ENCODE measurements around the gene XBP1. TPM values are rescaled to one million over a fixed set of nuclear protein-coding genes. Genes with fewer than 3 reads are reported as not detected.

The XBP1 gene
- total and polyA plus RNA-seq, 2 of the 13 experiments (the other 11 are each of a cell fraction or from before 2014, with no cell fraction given) = 416 to 427 TPM

DNA sequence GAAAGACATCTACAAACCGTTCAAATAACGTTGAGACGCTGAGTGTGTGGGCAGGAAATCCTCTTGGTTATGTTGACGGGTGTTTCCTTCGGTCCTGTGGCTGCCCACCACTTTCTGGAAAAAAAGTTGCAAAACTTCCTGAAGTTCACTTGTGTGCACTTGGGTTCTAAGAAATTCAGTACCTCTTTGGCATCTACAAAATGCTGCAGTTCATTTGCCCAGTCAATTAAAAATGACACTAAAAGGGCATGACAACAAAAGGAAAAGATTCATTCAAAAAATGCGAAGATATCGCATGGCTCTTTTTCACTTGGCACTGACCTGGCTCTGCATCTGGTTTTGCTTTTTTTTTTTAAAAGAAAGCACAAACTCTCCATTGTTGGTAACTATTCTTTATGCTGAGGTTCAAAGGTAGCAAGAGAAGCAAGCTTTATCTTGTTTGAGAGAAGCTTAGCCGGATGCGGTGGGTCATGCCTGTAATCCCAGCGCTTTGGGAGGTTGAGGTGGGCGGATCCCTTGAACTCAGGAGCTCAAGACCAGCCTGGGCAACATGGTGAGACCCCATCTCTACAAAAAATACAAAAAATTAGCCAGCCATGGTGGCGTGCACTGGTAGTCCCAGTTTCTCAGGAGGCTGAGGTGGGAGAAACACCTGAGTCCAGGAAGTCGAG lies 10.6 kb upstream of the XBP1 start (continued):
- TF ChIP-seq, protein P1, sequence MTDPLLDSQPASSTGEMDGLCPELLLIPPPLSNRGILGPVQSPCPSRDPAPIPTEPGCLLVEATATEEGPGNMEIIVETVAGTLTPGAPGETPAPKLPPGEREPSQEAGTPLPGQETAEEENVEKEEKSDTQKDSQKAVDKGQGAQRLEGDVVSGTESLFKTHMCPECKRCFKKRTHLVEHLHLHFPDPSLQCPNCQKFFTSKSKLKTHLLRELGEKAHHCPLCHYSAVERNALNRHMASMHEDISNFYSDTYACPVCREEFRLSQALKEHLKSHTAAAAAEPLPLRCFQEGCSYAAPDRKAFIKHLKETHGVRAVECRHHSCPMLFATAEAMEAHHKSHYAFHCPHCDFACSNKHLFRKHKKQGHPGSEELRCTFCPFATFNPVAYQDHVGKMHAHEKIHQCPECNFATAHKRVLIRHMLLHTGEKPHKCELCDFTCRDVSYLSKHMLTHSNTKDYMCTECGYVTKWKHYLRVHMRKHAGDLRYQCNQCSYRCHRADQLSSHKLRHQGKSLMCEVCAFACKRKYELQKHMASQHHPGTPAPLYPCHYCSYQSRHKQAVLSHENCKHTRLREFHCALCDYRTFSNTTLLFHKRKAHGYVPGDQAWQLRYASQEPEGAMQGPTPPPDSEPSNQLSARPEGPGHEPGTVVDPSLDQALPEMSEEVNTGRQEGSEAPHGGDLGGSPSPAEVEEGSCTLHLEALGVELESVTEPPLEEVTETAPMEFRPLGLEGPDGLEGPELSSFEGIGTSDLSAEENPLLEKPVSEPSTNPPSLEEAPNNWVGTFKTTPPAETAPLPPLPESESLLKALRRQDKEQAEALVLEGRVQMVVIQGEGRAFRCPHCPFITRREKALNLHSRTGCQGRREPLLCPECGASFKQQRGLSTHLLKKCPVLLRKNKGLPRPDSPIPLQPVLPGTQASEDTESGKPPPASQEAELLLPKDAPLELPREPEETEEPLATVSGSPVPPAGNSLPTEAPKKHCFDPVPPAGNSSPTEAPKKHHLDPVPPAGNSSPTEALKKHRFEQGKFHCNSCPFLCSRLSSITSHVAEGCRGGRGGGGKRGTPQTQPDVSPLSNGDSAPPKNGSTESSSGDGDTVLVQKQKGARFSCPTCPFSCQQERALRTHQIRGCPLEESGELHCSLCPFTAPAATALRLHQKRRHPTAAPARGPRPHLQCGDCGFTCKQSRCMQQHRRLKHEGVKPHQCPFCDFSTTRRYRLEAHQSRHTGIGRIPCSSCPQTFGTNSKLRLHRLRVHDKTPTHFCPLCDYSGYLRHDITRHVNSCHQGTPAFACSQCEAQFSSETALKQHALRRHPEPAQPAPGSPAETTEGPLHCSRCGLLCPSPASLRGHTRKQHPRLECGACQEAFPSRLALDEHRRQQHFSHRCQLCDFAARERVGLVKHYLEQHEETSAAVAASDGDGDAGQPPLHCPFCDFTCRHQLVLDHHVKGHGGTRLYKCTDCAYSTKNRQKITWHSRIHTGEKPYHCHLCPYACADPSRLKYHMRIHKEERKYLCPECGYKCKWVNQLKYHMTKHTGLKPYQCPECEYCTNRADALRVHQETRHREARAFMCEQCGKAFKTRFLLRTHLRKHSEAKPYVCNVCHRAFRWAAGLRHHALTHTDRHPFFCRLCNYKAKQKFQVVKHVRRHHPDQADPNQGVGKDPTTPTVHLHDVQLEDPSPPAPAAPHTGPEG (CRISPR knock-in tag; IDR thresholded peaks at IDR 0.05) = no peak
- TF ChIP-seq ZNF589 (CRISPR knock-in tag; conservative IDR thresholded peaks at IDR 0.05) (no peak), ZFY (CRISPR knock-in tag; IDR thresholded peaks at IDR 0.05) (0 out of 2 replicates have a peak, but pooled peaks have one; percentile 1), ZZZ3 (CRISPR knock-in tag; IDR thresholded peaks at IDR 0.05; ENCODE audit: borderline replicate concordance) (no peak), BHLHE40 (IDR thresholded peaks at IDR 0.05; ENCODE audit: low read length) (no peak), ZNF564 (CRISPR knock-in tag; IDR thresholded peaks at IDR 0.05) (no peak), SETDB1 (CRISPR knock-in tag; IDR thresholded peaks at IDR 0.05; ENCODE audit: borderline replicate concordance) (no peak), MAFK (conservative IDR thresholded peaks at IDR 0.05 in 1 of 2, IDR thresholded peaks at IDR 0.05 in 1 of 2; ENCODE audit: low read length in 2 of 2) (no peak), ZNF292 (CRISPR knock-in tag; IDR thresholded peaks at IDR 0.05; ENCODE audit: borderline replicate concordance, low read depth) (no peak), NR2C2 (CRISPR knock-in tag; IDR thresholded peaks at IDR 0.05; ENCODE audit: borderline replicate concordance) (peak; percentile 36; the same call in 1 of the 2 replicates), RBM39 (IDR thresholded peaks at IDR 0.05; ENCODE audit: low read depth, low read length, poor library complexity, severe bottlenecking) (no peak), ZNF512B (CRISPR knock-in tag; IDR thresholded peaks at IDR 0.05; ENCODE audit: borderline replicate concordance) (no peak), SOX13 (IDR thresholded peaks at IDR 0.05) (peak; percentile 74; the same call in 1 of the 2 replicates), SOX13 (CRISPR knock-in tag; conservative IDR thresholded peaks at IDR 0.05 in 1 of 2, IDR thresholded peaks at IDR 0.05 in 1 of 2) (peak in 1 of 2 experiments; percentile 90; a peak in 2 of 4 replicates)
- TF ChIP-seq, protein P2, sequence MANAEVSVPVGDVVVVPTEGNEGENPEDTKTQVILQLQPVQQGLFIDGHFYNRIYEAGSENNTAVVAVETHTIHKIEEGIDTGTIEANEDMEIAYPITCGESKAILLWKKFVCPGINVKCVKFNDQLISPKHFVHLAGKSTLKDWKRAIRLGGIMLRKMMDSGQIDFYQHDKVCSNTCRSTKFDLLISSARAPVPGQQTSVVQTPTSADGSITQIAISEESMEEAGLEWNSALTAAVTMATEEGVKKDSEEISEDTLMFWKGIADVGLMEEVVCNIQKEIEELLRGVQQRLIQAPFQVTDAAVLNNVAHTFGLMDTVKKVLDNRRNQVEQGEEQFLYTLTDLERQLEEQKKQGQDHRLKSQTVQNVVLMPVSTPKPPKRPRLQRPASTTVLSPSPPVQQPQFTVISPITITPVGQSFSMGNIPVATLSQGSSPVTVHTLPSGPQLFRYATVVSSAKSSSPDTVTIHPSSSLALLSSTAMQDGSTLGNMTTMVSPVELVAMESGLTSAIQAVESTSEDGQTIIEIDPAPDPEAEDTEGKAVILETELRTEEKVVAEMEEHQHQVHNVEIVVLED (CRISPR knock-in tag; IDR thresholded peaks at IDR 0.05; ENCODE audit: borderline replicate concordance) = no peak
- TF ChIP-seq, protein P3, sequence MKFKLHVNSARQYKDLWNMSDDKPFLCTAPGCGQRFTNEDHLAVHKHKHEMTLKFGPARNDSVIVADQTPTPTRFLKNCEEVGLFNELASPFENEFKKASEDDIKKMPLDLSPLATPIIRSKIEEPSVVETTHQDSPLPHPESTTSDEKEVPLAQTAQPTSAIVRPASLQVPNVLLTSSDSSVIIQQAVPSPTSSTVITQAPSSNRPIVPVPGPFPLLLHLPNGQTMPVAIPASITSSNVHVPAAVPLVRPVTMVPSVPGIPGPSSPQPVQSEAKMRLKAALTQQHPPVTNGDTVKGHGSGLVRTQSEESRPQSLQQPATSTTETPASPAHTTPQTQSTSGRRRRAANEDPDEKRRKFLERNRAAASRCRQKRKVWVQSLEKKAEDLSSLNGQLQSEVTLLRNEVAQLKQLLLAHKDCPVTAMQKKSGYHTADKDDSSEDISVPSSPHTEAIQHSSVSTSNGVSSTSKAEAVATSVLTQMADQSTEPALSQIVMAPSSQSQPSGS (CRISPR knock-in tag; IDR thresholded peaks at IDR 0.05) = peak; percentile 65; the same call in 1 of the 2 replicates

Measured in HepG2 (cell line).